Measurements from ENCODE around the gene APOBEC3B. TPM values are rescaled to one million over a fixed set of nuclear protein-coding genes. Genes with fewer than 3 reads are reported as not detected.
"Not testable (repeated sequence)": the region's sequence is repeated elsewhere in the genome, so short reads cannot be mapped to it uniquely, and the experiment has no call there.

Gene APOBEC3B
- total RNA-seq, 2 experiments from 2014 or later, result not detected

DNA sequence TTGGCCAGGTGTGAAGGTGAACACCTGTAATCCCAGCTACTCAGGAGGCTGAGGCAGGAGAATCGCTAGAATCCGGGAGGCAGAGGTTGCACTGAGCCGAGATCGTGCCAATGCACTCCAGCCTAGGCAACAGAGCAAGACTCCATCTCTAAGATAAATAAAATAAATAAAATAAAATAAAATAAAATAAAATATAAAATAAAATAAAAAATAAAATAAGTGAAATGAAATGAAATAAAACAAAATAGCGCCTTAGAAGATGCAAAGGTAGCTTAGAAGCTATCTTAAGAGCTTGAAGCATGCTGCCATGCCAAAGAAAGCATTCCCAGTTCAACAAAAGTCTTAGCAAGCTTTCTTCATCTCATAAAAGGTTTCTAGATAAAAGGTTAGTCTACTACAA lies 25.0 kb downstream of the APOBEC3B start:
- no peaks in the 10 kb centered on the region for H3K27me3 Mint-ChIP-seq
- ATAC-seq (ENCODE audit: poor library complexity) (no peak), DNase-seq (no peak)
- no peaks in the 10 kb centered on the region for H3K9me3 ChIP-seq (ENCODE audit: control insufficient read depth in 1 of 2, insufficient read depth in 1 of 2, low read length in 2 of 2)
- H3K36me3 Mint-ChIP-seq (ENCODE audit: low read depth), result no peaks in the 10 kb centered on the region
- H3K36me3 ChIP-seq (ENCODE audit: insufficient read depth, low read length), result no peaks in the 10 kb centered on the region
- H3K4me1 Mint-ChIP-seq (ENCODE audit: low read depth), result peaks cover 17% of the 10 kb centered on the region
- TF ChIP-seq, protein P1, sequence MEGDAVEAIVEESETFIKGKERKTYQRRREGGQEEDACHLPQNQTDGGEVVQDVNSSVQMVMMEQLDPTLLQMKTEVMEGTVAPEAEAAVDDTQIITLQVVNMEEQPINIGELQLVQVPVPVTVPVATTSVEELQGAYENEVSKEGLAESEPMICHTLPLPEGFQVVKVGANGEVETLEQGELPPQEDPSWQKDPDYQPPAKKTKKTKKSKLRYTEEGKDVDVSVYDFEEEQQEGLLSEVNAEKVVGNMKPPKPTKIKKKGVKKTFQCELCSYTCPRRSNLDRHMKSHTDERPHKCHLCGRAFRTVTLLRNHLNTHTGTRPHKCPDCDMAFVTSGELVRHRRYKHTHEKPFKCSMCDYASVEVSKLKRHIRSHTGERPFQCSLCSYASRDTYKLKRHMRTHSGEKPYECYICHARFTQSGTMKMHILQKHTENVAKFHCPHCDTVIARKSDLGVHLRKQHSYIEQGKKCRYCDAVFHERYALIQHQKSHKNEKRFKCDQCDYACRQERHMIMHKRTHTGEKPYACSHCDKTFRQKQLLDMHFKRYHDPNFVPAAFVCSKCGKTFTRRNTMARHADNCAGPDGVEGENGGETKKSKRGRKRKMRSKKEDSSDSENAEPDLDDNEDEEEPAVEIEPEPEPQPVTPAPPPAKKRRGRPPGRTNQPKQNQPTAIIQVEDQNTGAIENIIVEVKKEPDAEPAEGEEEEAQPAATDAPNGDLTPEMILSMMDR (IDR thresholded peaks at IDR 0.05), result no peak
- CTCF ChIA-PET, result interaction anchor here (1.0 to 2.0 kb wide), 4 partner anchors 88 to 163 kb away, joined by 4 to 6 read pairs (median 5); no protein-coding TSS in a partner anchor
- no peak overlapping the region for H3K4me3 ChIP-seq (ENCODE audit: low read length)
- no peak overlapping the region for H3K27ac Mint-ChIP-seq
- intact Hi-C loops (cut with DNase I, micrococcal nuclease), result loop anchor here (1.0 to 5.0 kb wide), 5 partner anchors 35 to 310 kb away; partner anchors contain the start of genes APOBEC3F (in 1 of the 2) and RPL3 (in 1 of the 2)
- no peaks in the 10 kb centered on the region for H3K9me3 Mint-ChIP-seq
- peaks cover 17% of the 10 kb centered on the region for H3K4me1 ChIP-seq (ENCODE audit: insufficient read depth, low read length)
- POLR2A ChIA-PET, result interaction anchor here (0.6 to 1.4 kb wide), 2 partner anchors 111 to 137 kb away, joined by 3 to 4 read pairs; no protein-coding TSS in a partner anchor
- no peak overlapping the region for H3K4me3 Mint-ChIP-seq
- H3K27me3 ChIP-seq (ENCODE audit: control insufficient read depth in 1 of 2, insufficient read depth in 2 of 2, low read length in 2 of 2), result no peaks in the 10 kb centered on the region
- no peak overlapping the region for H3K27ac ChIP-seq (ENCODE audit: low read depth in 1 of 2, low read length in 2 of 2)

DNA sequence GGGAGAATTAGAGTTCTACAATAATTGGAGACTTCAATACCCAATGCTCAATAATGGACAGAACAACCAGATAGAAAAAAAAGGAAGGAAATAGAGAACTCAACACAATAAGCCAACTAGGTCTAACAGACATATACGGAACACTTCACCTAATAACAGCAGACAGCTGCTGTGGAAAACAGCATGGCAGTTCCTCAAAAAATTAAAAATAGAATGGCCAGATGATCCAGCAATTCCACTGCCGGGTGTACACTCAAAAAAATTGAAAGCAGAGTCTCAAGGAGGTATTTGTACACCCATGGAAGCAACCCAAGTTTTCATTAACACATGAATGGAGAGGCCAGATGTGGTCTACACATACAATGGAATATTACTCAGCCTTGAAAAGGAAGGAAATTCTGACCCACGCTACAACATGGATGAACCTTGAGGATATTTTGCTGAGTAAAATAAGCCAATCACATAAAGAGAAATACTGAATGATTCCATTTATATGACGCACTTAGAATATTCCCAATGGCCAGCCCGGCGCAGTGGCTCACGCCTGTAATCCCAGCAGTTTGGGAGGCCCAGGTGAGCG lies 26.2 kb downstream of the APOBEC3B start:
- H3K27me3 Mint-ChIP-seq; H3K36me3 ChIP-seq (ENCODE audit: insufficient read depth, low read length); POLR2A ChIA-PET; ATAC-seq (ENCODE audit: poor library complexity); H3K4me3 Mint-ChIP-seq; DNase-seq; H3K27me3 ChIP-seq (ENCODE audit: control insufficient read depth in 1 of 2, insufficient read depth in 2 of 2, low read length in 2 of 2); H3K36me3 Mint-ChIP-seq (ENCODE audit: low read depth); H3K4me3 ChIP-seq (ENCODE audit: low read length); H3K27ac Mint-ChIP-seq; H3K27ac ChIP-seq (ENCODE audit: low read depth in 1 of 2, low read length in 2 of 2); H3K9me3 ChIP-seq (ENCODE audit: control insufficient read depth in 1 of 2, insufficient read depth in 1 of 2, low read length in 2 of 2); H3K9me3 Mint-ChIP-seq: not testable (repeated sequence)
- CTCF ChIA-PET, result interaction anchor here (0.7 to 2.0 kb wide), 3 partner anchors 86 to 162 kb away, joined by 3 to 4 read pairs (median 3); no protein-coding TSS in a partner anchor
- peaks cover 15% of the 10 kb centered on the region for H3K4me1 ChIP-seq (ENCODE audit: insufficient read depth, low read length)
- intact Hi-C loops (cut with DNase I, micrococcal nuclease), result loop anchor here (5.0 kb wide), 2 partner anchors 34 to 309 kb away; partner anchors contain the start of genes APOBEC3F (in 1 of the 2) and RPL3 (in 1 of the 2)
- peaks cover 22% of the 10 kb centered on the region for H3K4me1 Mint-ChIP-seq (ENCODE audit: low read depth)

DNA sequence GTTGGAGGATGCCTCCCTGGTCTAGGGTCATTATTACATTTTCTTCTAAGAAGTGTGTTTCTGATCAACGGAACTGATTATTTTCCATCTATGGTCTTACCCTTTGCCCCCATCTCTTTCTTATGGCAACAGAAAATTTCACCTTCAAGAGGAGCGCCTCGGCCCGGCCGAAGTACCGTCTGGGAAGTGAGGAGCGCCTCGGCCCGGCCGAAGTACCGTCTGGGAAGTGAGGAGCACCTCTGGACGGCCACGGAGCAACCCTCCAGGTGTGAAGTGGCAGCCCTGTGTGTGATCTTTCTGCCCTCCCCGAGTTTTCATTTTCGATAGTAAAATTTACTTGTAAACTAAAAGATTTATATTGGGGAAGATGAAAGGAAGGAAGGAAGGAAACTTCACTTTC lies 28.8 kb downstream of the APOBEC3B start:
- H3K27ac Mint-ChIP-seq, result no peak overlapping the region
- no peaks in the 10 kb centered on the region for H3K36me3 Mint-ChIP-seq (ENCODE audit: low read depth)
- Histone ChIP-seq H3K27ac (ENCODE audit: low read depth in 1 of 2, low read length in 2 of 2) (no peak overlapping the region), H3K4me3 (ENCODE audit: low read length) (no peak overlapping the region), H3K36me3 (ENCODE audit: insufficient read depth, low read length) (no peaks in the 10 kb centered on the region), H3K9me3 (ENCODE audit: control insufficient read depth in 1 of 2, insufficient read depth in 1 of 2, low read length in 2 of 2) (no peaks in the 10 kb centered on the region), H3K27me3 (ENCODE audit: control insufficient read depth in 1 of 2, insufficient read depth in 2 of 2, low read length in 2 of 2) (no peaks in the 10 kb centered on the region), H3K4me1 (ENCODE audit: insufficient read depth, low read length) (peaks cover 37% of the 10 kb centered on the region)
- H3K4me3 Mint-ChIP-seq, result no peak overlapping the region
- ATAC-seq (ENCODE audit: poor library complexity) (no peak), DNase-seq (no peak)
- H3K27me3 Mint-ChIP-seq, result no peaks in the 10 kb centered on the region
- intact Hi-C loops (cut with DNase I, micrococcal nuclease), result no loop called here
- TF ChIP-seq, protein P1 (IDR thresholded peaks at IDR 0.05), result no peak
- ChIA-PET CTCF (no interaction called here), POLR2A (interaction anchor here (0.7 kb wide), 1 partner anchor 309 kb away, joined by 3 read pairs; the partner anchor contains the start of gene RPL3)
- no peaks in the 10 kb centered on the region for H3K9me3 Mint-ChIP-seq
- peaks cover 35% of the 10 kb centered on the region for H3K4me1 Mint-ChIP-seq (ENCODE audit: low read depth)

All from CD4-positive, alpha-beta T cell (primary cell).